Spleen (tissue), 11 donors: ENCODE data around the gene EPM2A. TPM values are rescaled to one million over a fixed set of nuclear protein-coding genes. Genes with fewer than 3 reads are reported as not detected.

Source experiments
- DNase-seq: peaks from one replicate; pipeline ENCODE4 v3.0.0-alpha.2; 2020
- H3K27ac ChIP-seq, 8 donors: fragments of 200-600 bp; sonication (generic) in 7 of 8; 1 replicate in 4 of 8; 2 replicates in 4 of 8; pipeline versions ENCODE4 v1.5.0 to v1.8.0; 2016 to 2021; ENCODE audit warnings: inconsistent platforms in 4 of 8, mild to moderate bottlenecking in 4 of 8, moderate library complexity in 1 of 8
- H3K27me3 ChIP-seq, 7 donors: fragments of 200-600 bp; sonication (generic) in 6 of 7; replicated peaks in 1 of 7; 1 replicate in 4 of 7; 2 replicates in 3 of 7; pipeline versions ENCODE4 v1.5.0 to v1.8.0; 2016 to 2021; ENCODE audit warnings: inconsistent platforms in 3 of 7, mild to moderate bottlenecking in 1 of 7
- H3K36me3 ChIP-seq, 6 donors: fragments of 200-600 bp; sonication (generic) in 5 of 6; 1 replicate in 4 of 6; 2 replicates in 2 of 6; pipeline versions ENCODE4 v1.5.0 to v1.8.0; 2016 to 2021; ENCODE audit warnings: inconsistent platforms in 2 of 6
- H3K4me1 ChIP-seq, 6 donors: fragments of 200-600 bp; sonication (generic) in 5 of 6; 1 replicate in 3 of 6; 2 replicates in 3 of 6; pipeline versions ENCODE4 v1.5.0 to v1.8.0; 2016 to 2021; ENCODE audit warnings: inconsistent platforms in 3 of 6
- H3K4me3 ChIP-seq, 8 donors: fragments of 200-600 bp; sonication (generic) in 7 of 8; 1 replicate in 4 of 8; 2 replicates in 4 of 8; pipeline versions ENCODE4 v1.5.0 to v1.8.0; 2016 to 2021; ENCODE audit warnings: inconsistent platforms in 4 of 8, mild to moderate bottlenecking in 4 of 8, moderate library complexity in 2 of 8
- H3K9me3 ChIP-seq, 8 donors: fragments of 200-600 bp; sonication (generic) in 7 of 8; 1 replicate in 4 of 8; 2 replicates in 4 of 8; pipeline versions ENCODE4 v1.5.0 to v1.8.0; 2016 to 2021; ENCODE audit warnings: inconsistent platforms in 4 of 8
- POLR2A ChIP-seq, 3 donors: fragments of 450-650 bp; IDR thresholded peaks; one replicate each; pipeline ENCODE4 v1.5.1; 2017; ENCODE audit warnings: antibody characterized with exemption in 3 of 3, mild to moderate bottlenecking in 1 of 3
- POLR2AphosphoS5 ChIP-seq, 3 donors: sonication (generic); formaldehyde crosslinking; IDR thresholded peaks; one replicate each; pipeline ENCODE4 v1.5.1; 2017; ENCODE audit warnings: antibody characterized with exemption in 3 of 3
- WGBS, 5 donors: extraction: QIAGEN DNeasy Blood & Tissue Kit in 3 of 5; methylation state at CpG; one replicate each; pipeline versions ENCODE4 v1.1.5 to v1.1.7; 2013 to 2018; 5-methylcytosine and 5-hydroxymethylcytosine counted together
- intact Hi-C: fragments of 100-400 bp; cut with DNase I; formaldehyde crosslinking; loops from one replicate; pipeline ENCODE4 v1.15.0; 2023; ENCODE audit warnings: low total_unique reads
- polyA plus RNA-seq, 3 donors: library from polyadenylated mRNA; stranded (reverse); fragments of 200-250 nt; gene quantifications; one replicate each; pipeline ENCODE4 v1.2.1, GENCODE V29; 2013
- small RNA-seq, 4 donors: library from RNA; depleted of rRNA; stranded (forward); fragments of <200 nt; gene quantifications; one replicate each; pipeline ENCODE3, GENCODE V24; 2016
- total RNA-seq, 7 donors: library from RNA; depleted of rRNA in 3 of 7; stranded (reverse); fragments of >200 nt in 3 of 7; fragmentation: NEBNext Ultra II Directional in 4 of 7; extraction: Animal tissue kit (Norgen Biotek cat#: 25700) in 4 of 7; gene quantifications; one replicate each; pipeline versions ENCODE4 v1.1.0 to v1.2.1, GENCODE V29; 2016 to 2021
- TF ChIP-seq, protein P1 (sequence below), 11 experiments: fragments of 200-600 bp in 7 of 11; fragments of 450-650 bp in 4 of 11; sonication (generic) in 4 of 11; IDR thresholded peaks in 8 of 11; conservative IDR thresholded peaks in 3 of 11; 1 replicate in 7 of 11; 2 replicates in 4 of 11; pipeline versions ENCODE4 v1.4.0 to v1.8.0; 2016 to 2021; ENCODE audit warnings: antibody characterized with exemption in 11 of 11, inconsistent platforms in 4 of 11, mild to moderate bottlenecking in 1 of 11
- donor health status: healthy with polysubstance abuse.
- donor health status: DM: no; HTN: no; CAD: no; lungs with moderate emphysema.
- donor health status: DM: no; HTN: no; CAD: no.
- donor health status: Bipolar disorder and iron deficiency.
- donor health status: healthy.
- donor health status: DM: no; HTN: no; CAD: no.
- donor health status: DM: yes; HTN: yes; CAD: no.

EPM2A gene
- total and polyA plus RNA-seq, 10 donors = 4.3 to 15.5 (median 8.9) TPM

DNA sequence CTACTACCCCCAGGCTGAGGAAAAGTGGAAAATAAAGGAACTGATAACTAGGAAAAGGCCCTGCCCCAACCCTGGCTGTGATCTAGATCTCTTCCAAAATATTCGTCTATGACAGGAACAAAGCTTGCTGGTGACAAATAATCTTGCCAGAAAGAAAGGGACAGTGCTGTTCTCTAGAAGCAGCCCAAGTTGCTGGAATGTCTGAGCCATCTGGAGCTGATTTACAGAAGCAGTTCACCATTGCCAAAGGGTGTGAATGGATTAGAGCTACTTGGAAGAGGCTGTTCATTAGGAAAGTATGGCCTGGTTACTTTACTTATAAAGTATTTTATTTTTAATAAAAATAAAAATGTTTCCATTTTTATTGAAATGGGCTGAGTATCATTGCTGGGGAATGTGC lies 146.3 kb downstream of the EPM2A start:
- Histone ChIP-seq H3K36me3 (no peaks in the 10 kb centered on the region), H3K27ac (no peak overlapping the region), H3K4me3 (no peak overlapping the region), H3K9me3 (peaks cover 0 to 16% (median 0%) of the 10 kb centered on the region in 8 donors), H3K4me1 (no peaks in the 10 kb centered on the region), H3K27me3 (no peaks in the 10 kb centered on the region)
- no peak for DNase-seq
- WGBS, 5 donors = 59 to 91% (median 72%) methylated on average over 1 of the region's 1 CpG
- TF ChIP-seq POLR2AphosphoS5 (IDR thresholded peaks at IDR 0.05) (no peak), POLR2A (IDR thresholded peaks at IDR 0.05) (no peak)
- TF ChIP-seq, protein P1, sequence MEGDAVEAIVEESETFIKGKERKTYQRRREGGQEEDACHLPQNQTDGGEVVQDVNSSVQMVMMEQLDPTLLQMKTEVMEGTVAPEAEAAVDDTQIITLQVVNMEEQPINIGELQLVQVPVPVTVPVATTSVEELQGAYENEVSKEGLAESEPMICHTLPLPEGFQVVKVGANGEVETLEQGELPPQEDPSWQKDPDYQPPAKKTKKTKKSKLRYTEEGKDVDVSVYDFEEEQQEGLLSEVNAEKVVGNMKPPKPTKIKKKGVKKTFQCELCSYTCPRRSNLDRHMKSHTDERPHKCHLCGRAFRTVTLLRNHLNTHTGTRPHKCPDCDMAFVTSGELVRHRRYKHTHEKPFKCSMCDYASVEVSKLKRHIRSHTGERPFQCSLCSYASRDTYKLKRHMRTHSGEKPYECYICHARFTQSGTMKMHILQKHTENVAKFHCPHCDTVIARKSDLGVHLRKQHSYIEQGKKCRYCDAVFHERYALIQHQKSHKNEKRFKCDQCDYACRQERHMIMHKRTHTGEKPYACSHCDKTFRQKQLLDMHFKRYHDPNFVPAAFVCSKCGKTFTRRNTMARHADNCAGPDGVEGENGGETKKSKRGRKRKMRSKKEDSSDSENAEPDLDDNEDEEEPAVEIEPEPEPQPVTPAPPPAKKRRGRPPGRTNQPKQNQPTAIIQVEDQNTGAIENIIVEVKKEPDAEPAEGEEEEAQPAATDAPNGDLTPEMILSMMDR (IDR thresholded peaks at IDR 0.05 in 8 of 11, conservative IDR thresholded peaks at IDR 0.05 in 3 of 11) = no peak
- intact Hi-C loops = no loop called here

GRCh38 chr6:145587334-145587733 lies 148.0 kb downstream of the EPM2A start:
- H3K9me3 ChIP-seq = peaks cover 0 to 28% (median 0%) of the 10 kb centered on the region in 8 donors
- no peak for TF ChIP-seq POLR2AphosphoS5 (IDR thresholded peaks at IDR 0.05)
- TF ChIP-seq POLR2A (IDR thresholded peaks at IDR 0.05) = no peak
- TF ChIP-seq, protein P1 (IDR thresholded peaks at IDR 0.05 in 8 of 11, conservative IDR thresholded peaks at IDR 0.05 in 3 of 11) = no peak
- H3K27ac ChIP-seq = no peak overlapping the region
- H3K27me3 ChIP-seq = no peaks in the 10 kb centered on the region
- H3K4me3 ChIP-seq = no peak overlapping the region
- DNase-seq = no peak
- H3K4me1 ChIP-seq = no peaks in the 10 kb centered on the region
- H3K36me3 ChIP-seq = no peaks in the 10 kb centered on the region
- intact Hi-C loops = no loop called here

GRCh38 chr6:145583753-145584152 lies 151.6 kb downstream of the EPM2A start:
- Histone ChIP-seq H3K4me1 (no peaks in the 10 kb centered on the region), H3K27me3 (no peaks in the 10 kb centered on the region), H3K27ac (no peak overlapping the region), H3K36me3 (no peaks in the 10 kb centered on the region), H3K4me3 (no peak overlapping the region), H3K9me3 (peaks cover 0 to 34% (median under 1%) of the 10 kb centered on the region in 8 donors)
- WGBS, 5 donors = 43 to 91% (median 65%) methylated on average over 2 to 3 of the region's 3 CpGs
- TF ChIP-seq, protein P1 (IDR thresholded peaks at IDR 0.05 in 8 of 11, conservative IDR thresholded peaks at IDR 0.05 in 3 of 11) = no peak
- no peak for TF ChIP-seq POLR2A (IDR thresholded peaks at IDR 0.05)
- TF ChIP-seq POLR2AphosphoS5 (IDR thresholded peaks at IDR 0.05) = no peak
- no peak for DNase-seq
- intact Hi-C loops = no loop called here

Small RNA genes within 50 kb of the gene (small RNA-seq; reads per million reads assigned to genes)
- gene AL023806.2 = 0 reads per million in 4 donors

Other genes with a start within 250 kb of the EPM2A start
- gene FBXO30, start 79.3 kb upstream of the EPM2A start, total RNA-seq = 10 to 100 TPM in 3 of 7 donors, 1 to 10 TPM in 4; 8.1 to 11.1 (median 9.4) TPM
- 1 to 10 TPM; 2.1 to 3.3 (median 3.1) TPM for gene FBXO30, start 79.3 kb upstream of the EPM2A start, polyA plus RNA-seq
- gene SHPRH, start 228.8 kb upstream of the EPM2A start, total RNA-seq = 10 to 100 TPM; 24.7 to 58.7 (median 32.7) TPM
- gene SHPRH, start 228.8 kb upstream of the EPM2A start, polyA plus RNA-seq = 1 to 10 TPM; 3.3 to 3.7 (median 3.7) TPM